IPS-18a (cell line): ENCODE measurements around the gene GFRA1.

Source experiments
- H3K27ac ChIP-seq: one replicate; pipeline ENCODE4 v1.5.1; 2013; ENCODE audit warnings: low read length
- H3K27me3 ChIP-seq: one replicate; pipeline ENCODE4 v1.6.1; 2013; ENCODE audit warnings: mild to moderate bottlenecking, low read length; ENCODE audit not compliant: control insufficient read depth, insufficient read depth
- H3K36me3 ChIP-seq: one replicate; pipeline ENCODE4 v1.6.1; 2013; ENCODE audit warnings: low read depth, low read length; ENCODE audit not compliant: control insufficient read depth
- H3K4me1 ChIP-seq: one replicate; pipeline ENCODE4 v1.6.1; 2013; ENCODE audit warnings: low read depth, low read length; ENCODE audit not compliant: control insufficient read depth
- H3K4me3 ChIP-seq: one replicate; pipeline ENCODE4 v1.5.1; 2013; ENCODE audit warnings: low read length
- H3K9ac ChIP-seq: one replicate; pipeline ENCODE4 v1.6.1; 2013; ENCODE audit warnings: mild to moderate bottlenecking, low read length, moderate library complexity
- H3K9me3 ChIP-seq: one replicate; pipeline ENCODE4 v1.6.1; 2013; ENCODE audit warnings: low read depth, low read length; ENCODE audit not compliant: control insufficient read depth

The GFRA1 gene

DNA sequence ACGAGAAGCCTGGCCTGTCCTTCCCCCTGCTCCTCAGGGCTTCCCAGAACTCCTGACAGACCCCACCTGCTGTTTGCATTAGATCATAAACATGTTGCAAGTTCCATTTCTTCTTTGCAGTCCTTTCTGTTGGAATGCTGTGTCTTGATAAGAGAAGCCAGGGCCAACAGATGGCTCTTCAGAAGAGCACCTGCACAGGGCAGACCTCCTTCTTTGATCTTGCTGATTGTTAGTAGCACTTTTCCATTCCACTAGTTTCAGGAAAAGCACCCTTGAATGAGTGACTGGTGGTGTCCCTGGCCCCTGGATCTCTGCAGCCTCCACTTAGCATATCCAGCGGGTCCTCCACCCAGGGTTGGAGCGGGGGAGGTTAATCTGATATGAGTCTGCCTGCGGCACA lies 243.2 kb downstream of the GFRA1 start:
- Histone ChIP-seq H3K4me3 (no peak overlapping the region), H3K4me1 (no peaks in the 10 kb centered on the region), H3K9ac (no peak overlapping the region), H3K27ac (no peak overlapping the region), H3K9me3 (no peaks in the 10 kb centered on the region), H3K36me3 (no peaks in the 10 kb centered on the region), H3K27me3 (no peaks in the 10 kb centered on the region)

DNA sequence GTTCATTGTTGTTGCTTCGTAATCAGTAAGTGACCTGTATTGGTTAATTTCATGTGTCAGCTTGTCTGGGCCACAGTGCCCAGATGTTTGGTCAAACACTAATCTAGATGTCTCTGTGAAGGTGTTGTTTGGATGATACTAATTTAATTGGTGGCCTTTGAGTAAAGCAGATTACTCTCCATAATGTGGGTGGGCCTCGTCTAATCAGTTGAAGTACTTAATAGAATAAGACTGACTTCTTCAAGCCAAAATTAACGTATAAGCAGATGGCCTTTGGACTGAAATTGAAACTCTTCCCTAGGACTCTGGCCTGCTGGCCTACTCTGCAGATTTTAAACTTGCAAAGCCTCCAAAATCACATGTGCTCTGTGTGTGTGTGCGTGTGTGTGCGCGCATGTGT lies 245.7 kb downstream of the GFRA1 start:
- H3K27me3 ChIP-seq, result no peaks in the 10 kb centered on the region
- no peak overlapping the region for H3K4me3 ChIP-seq
- H3K9ac ChIP-seq, result no peak overlapping the region
- H3K27ac ChIP-seq, result no peak overlapping the region
- H3K4me1 ChIP-seq, result no peaks in the 10 kb centered on the region
- H3K9me3 ChIP-seq, result no peaks in the 10 kb centered on the region
- no peaks in the 10 kb centered on the region for H3K36me3 ChIP-seq

DNA sequence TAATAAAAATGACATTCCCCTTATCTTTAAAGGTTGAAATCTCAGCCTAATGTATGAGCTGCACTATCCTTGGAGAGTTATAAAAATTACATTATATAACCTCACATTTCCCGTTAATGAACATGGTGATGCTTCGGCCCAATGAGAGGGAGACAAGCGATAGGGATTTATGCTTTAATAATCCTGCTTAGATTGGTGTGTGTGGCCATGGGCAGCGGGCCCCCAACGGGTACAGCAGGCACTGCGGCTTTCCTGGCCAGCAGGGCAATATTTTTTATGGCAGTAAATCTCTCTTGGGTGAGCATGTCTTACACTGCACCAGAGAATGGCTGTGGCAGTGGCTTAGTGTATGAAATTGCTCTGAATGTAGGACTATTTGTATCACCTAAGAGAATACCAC lies 246.3 kb downstream of the GFRA1 start:
- H3K4me3 ChIP-seq, result no peak overlapping the region
- H3K4me1 ChIP-seq, result no peaks in the 10 kb centered on the region
- H3K27ac ChIP-seq, result no peak overlapping the region
- no peaks in the 10 kb centered on the region for H3K36me3 ChIP-seq
- no peak overlapping the region for H3K9ac ChIP-seq
- H3K27me3 ChIP-seq, result no peaks in the 10 kb centered on the region
- no peaks in the 10 kb centered on the region for H3K9me3 ChIP-seq

GRCh38 chr10:116026315-116026714 lies 246.7 kb downstream of the GFRA1 start:
- no peaks in the 10 kb centered on the region for H3K36me3 ChIP-seq

DNA sequence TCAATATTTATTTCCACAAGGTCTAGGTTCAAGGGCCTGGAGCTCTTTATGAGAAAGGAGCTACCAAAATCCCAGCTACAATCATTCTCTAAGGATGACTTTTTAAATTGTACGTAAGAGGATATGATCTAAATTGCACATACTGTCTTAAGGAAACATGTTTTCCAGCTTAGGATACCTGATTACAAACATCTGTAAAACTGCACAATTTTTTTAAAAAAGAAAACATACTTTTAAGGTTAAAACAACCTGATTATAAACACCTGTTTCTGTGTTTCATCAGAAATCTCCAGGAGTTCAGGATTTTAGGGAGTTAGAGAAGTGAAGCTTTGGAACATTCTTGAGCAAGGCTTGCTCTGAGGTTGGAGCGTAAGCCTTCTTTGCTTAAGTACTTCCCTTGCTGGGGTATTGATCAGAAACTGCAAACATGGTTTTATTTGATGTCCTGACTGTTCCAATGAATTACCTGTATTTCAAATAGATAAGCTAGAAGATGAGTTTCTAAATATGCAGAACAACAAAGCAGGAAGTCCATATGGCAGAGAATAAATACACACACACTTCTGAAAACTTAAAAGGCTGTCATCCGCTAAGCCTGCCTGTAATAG lies 248.6 kb downstream of the GFRA1 start:
- no peak overlapping the region for H3K27ac ChIP-seq
- H3K27me3 ChIP-seq, result no peaks in the 10 kb centered on the region
- no peak overlapping the region for H3K4me3 ChIP-seq
- H3K36me3 ChIP-seq, result no peaks in the 10 kb centered on the region
- H3K9me3 ChIP-seq, result no peaks in the 10 kb centered on the region
- no peak overlapping the region for H3K9ac ChIP-seq
- H3K4me1 ChIP-seq, result no peaks in the 10 kb centered on the region

More at GRCh38 chr10:116026315-116026714, 246.7 kb downstream of the GFRA1 start:
- H3K27me3 ChIP-seq, result no peaks in the 10 kb centered on the region
- no peak overlapping the region for H3K27ac ChIP-seq
- H3K4me3 ChIP-seq, result no peak overlapping the region
- H3K4me1 ChIP-seq, result no peaks in the 10 kb centered on the region
- no peak overlapping the region for H3K9ac ChIP-seq
- no peaks in the 10 kb centered on the region for H3K9me3 ChIP-seq

- no peaks in the 10 kb centered on the region for H3K4me1 ChIP-seq
- no peak overlapping the region for H3K27ac ChIP-seq
- no peaks in the 10 kb centered on the region for H3K36me3 ChIP-seq
- H3K9me3 ChIP-seq, result no peaks in the 10 kb centered on the region
- no peak overlapping the region for H3K4me3 ChIP-seq
- H3K9ac ChIP-seq, result no peak overlapping the region
- H3K27me3 ChIP-seq, result no peaks in the 10 kb centered on the region
These were observed 255.6 kb downstream of the GFRA1 start for GRCh38 chr10:116017405-116017804.

DNA sequence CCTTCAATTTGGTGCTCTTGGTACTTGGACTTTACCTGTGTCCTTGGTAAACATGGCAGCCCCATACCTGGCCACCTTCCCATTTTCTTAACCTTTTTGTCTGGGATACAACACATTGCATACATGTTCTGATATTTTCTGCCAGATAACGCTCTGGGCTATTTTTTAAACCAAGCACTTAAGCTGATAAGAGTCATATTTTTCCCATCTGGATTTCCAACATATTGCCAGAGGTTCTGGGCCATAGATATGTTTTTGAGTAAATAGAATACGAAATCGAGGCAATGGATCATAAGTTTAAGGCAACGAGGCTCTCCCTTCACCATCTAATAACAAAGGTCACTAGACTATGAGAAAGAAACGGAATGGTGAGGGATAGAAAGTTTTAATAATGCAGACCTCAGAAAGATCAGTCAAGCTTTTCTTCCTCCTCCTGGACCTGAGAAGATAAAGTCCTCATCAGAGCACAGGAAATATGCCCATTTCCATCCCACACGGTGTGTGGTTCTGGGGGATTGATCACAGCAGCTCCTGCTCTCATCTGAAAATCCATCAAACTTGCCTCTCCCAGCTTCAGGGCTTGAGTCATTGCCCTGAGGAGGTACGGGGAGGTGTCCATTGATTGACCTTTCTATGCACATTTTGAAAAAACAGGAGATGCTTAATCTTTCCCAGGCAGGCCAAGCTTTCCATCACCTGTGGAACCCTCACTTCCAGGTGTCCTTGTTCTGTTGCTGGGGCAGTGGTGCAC lies 257.2 kb downstream of the GFRA1 start:
- Histone ChIP-seq H3K36me3 (no peaks in the 10 kb centered on the region), H3K27me3 (no peaks in the 10 kb centered on the region), H3K4me3 (no peak overlapping the region), H3K4me1 (no peaks in the 10 kb centered on the region), H3K9ac (no peak overlapping the region), H3K9me3 (no peaks in the 10 kb centered on the region), H3K27ac (no peak overlapping the region)

- H3K9me3 ChIP-seq, result no peaks in the 10 kb centered on the region
- no peaks in the 10 kb centered on the region for H3K36me3 ChIP-seq
- no peaks in the 10 kb centered on the region for H3K27me3 ChIP-seq
- no peak overlapping the region for H3K9ac ChIP-seq
- H3K4me1 ChIP-seq, result no peaks in the 10 kb centered on the region
- no peak overlapping the region for H3K27ac ChIP-seq
- H3K4me3 ChIP-seq, result no peak overlapping the region
These were observed 258.0 kb downstream of the GFRA1 start for GRCh38 chr10:116014871-116015582.

- no peak overlapping the region for H3K4me3 ChIP-seq
- no peak overlapping the region for H3K27ac ChIP-seq
- no peaks in the 10 kb centered on the region for H3K4me1 ChIP-seq
- H3K9me3 ChIP-seq, result no peaks in the 10 kb centered on the region
- H3K27me3 ChIP-seq, result no peaks in the 10 kb centered on the region
- no peaks in the 10 kb centered on the region for H3K36me3 ChIP-seq
- no peak overlapping the region for H3K9ac ChIP-seq
These were observed 258.7 kb downstream of the GFRA1 start for GRCh38 chr10:116014326-116014725.

- no peak overlapping the region for H3K9ac ChIP-seq
- H3K9me3 ChIP-seq, result no peaks in the 10 kb centered on the region
- no peak overlapping the region for H3K27ac ChIP-seq
- H3K4me3 ChIP-seq, result no peak overlapping the region
- H3K4me1 ChIP-seq, result no peaks in the 10 kb centered on the region
- H3K36me3 ChIP-seq, result no peaks in the 10 kb centered on the region
- no peaks in the 10 kb centered on the region for H3K27me3 ChIP-seq
These were observed 261.1 kb downstream of the GFRA1 start for GRCh38 chr10:116011929-116012328.

- H3K9me3 ChIP-seq, result no peaks in the 10 kb centered on the region
- H3K4me1 ChIP-seq, result no peaks in the 10 kb centered on the region
- no peak overlapping the region for H3K4me3 ChIP-seq
- H3K36me3 ChIP-seq, result no peaks in the 10 kb centered on the region
- H3K27me3 ChIP-seq, result no peaks in the 10 kb centered on the region
- H3K9ac ChIP-seq, result no peak overlapping the region
- no peak overlapping the region for H3K27ac ChIP-seq
These were observed 265.6 kb downstream of the GFRA1 start for GRCh38 chr10:116007256-116007891.
